GM12878 (cell line): ENCODE data around the gene OR1I1. TPM values are rescaled to one million over a fixed set of nuclear protein-coding genes. Genes with fewer than 3 reads are reported as not detected.

Experiments used
- ATAC-seq: fragments of 200-7000 bp; cut with Tn5 transposase; 3 replicates; pipeline ENCODE4 v1.9.1; 2020; ENCODE audit warnings: mild to moderate bottlenecking, moderate library complexity
- BruUV-seq: library from RNA; stranded (reverse); fragments of 400-500 nt; replicated peaks from 2 replicates; lab custom pipeline; 2021; lab: Mats Ljungman, UMichigan
- CTCF ChIA-PET: fragments of 300-600 bp; sonication (Branson Sonifier 250); formaldehyde crosslinking; extraction: SDS; loops from one replicate; lab custom pipeline; 2021; ENCODE audit warnings: inconsistent platforms; lab: Yijun Ruan, JAX
- POLR2A ChIA-PET: fragments of 350-600 bp; formaldehyde crosslinking; extraction: SDS; loops from one replicate; lab custom pipeline; 2021; ENCODE audit warnings: inconsistent platforms; lab: Charles Lee
- RAD21 ChIA-PET: fragments of 300-600 bp; sonication (Branson Sonifier 250); formaldehyde crosslinking; loops from one replicate; lab custom pipeline; 2023; ENCODE audit warnings: antibody characterized with exemption; ENCODE audit not compliant: unreplicated experiment; lab: Charles Lee
- SMC1A ChIA-PET: fragments of 300-600 bp; sonication (Branson Sonifier 250); formaldehyde crosslinking; loops from one replicate; lab custom pipeline; 2023; ENCODE audit not compliant: unreplicated experiment, uncharacterized antibody; lab: Charles Lee
- DNase-seq: peaks from one replicate; pipeline ENCODE4 v3.0.0-alpha.2; 2011; ENCODE audit warnings: low read depth, low spot score
- FAIRE-seq: peaks from 3 replicates; lab custom pipeline; 2011; peaks lifted over from hg19 to GRCh38; lab: Jason Lieb, UNC
- H2AFZ ChIP-seq: 2 replicates; pipeline ENCODE4 v1.6.0; 2011; ENCODE audit warnings: low read depth, low read length, control low read depth; ENCODE audit not compliant: control insufficient read depth
- H3K27ac ChIP-seq: 2 replicates; pipeline ENCODE4 v1.5.1; 2011; ENCODE audit warnings: control low read depth; ENCODE audit not compliant: control insufficient read depth, insufficient read depth
- H3K27me3 ChIP-seq, 2 experiments: replicated peaks in 1 of 2; 2 replicates each; pipeline versions ENCODE4 v1.6.0 to v1.6.1; 2011; ENCODE audit warnings: low read length in 1 of 2; ENCODE audit not compliant: control insufficient read depth in 2 of 2, insufficient read depth in 2 of 2
- H3K36me3 ChIP-seq, 2 experiments: 2 replicates each; pipeline ENCODE4 v1.5.1; 2011; ENCODE audit warnings: low read length in 1 of 2; ENCODE audit not compliant: control insufficient read depth in 2 of 2, insufficient read depth in 2 of 2
- H3K4me1 ChIP-seq: 2 replicates; pipeline ENCODE4 v1.6.1; 2011; ENCODE audit warnings: mild to moderate bottlenecking, low read length, moderate library complexity, mixed read lengths; ENCODE audit not compliant: control insufficient read depth, insufficient read depth
- H3K4me2 ChIP-seq: 2 replicates; pipeline ENCODE4 v1.6.0; 2011; ENCODE audit warnings: control low read depth; ENCODE audit not compliant: control insufficient read depth, insufficient read depth
- H3K4me3 ChIP-seq: fragments of 200-600 bp; sonication (generic); 2 replicates; pipeline ENCODE4 v1.5.1; 2016
- H3K79me2 ChIP-seq: 2 replicates; pipeline ENCODE4 v1.6.0; 2011; ENCODE audit warnings: low read length; ENCODE audit not compliant: control insufficient read depth, insufficient read depth
- H3K9ac ChIP-seq: 2 replicates; pipeline ENCODE4 v1.8.0; 2011; ENCODE audit warnings: low read length, control low read depth, mixed read lengths; ENCODE audit not compliant: control insufficient read depth, insufficient read depth
- H3K9me3 ChIP-seq: replicated peaks from 3 replicates; pipeline ENCODE4 v1.5.1; 2011; ENCODE audit warnings: mild to moderate bottlenecking, low read length; ENCODE audit not compliant: control insufficient read depth, insufficient read depth
- H4K20me1 ChIP-seq: 2 replicates; pipeline ENCODE4 v1.6.0; 2011; ENCODE audit not compliant: control insufficient read depth, insufficient read depth
- CHD2 ChIP-seq: IDR thresholded peaks from 2 replicates; pipeline ENCODE4 v1.6.1; 2011; ENCODE audit warnings: low read depth, low read length, improper control_type of control experiment, borderline replicate concordance
- E2F4 ChIP-seq: IDR thresholded peaks from 2 replicates; pipeline ENCODE4 v1.6.1; 2012; ENCODE audit warnings: low read depth, low read length, improper control_type of control experiment
- FOXK2 ChIP-seq: fragments of 450-650 bp; IDR thresholded peaks from 2 replicates; pipeline ENCODE4 v1.6.1; 2017; ENCODE audit warnings: mild to moderate bottlenecking, moderate library complexity
- KAT2A ChIP-seq: conservative IDR thresholded peaks from 2 replicates; pipeline ENCODE4 v1.6.1; 2011; ENCODE audit warnings: low read depth, low read length; ENCODE audit not compliant: control insufficient read depth
- MEF2A ChIP-seq: IDR thresholded peaks from 2 replicates; pipeline ENCODE4 v1.6.1; 2011; ENCODE audit warnings: low read depth, mild to moderate bottlenecking, low read length, moderate library complexity; ENCODE audit not compliant: insufficient read depth
- NFYB ChIP-seq: IDR thresholded peaks from 2 replicates; pipeline ENCODE4 v1.6.1; 2011; ENCODE audit warnings: low read depth, mild to moderate bottlenecking, low read length, improper control_type of control experiment, moderate library complexity; ENCODE audit not compliant: insufficient read depth
- RFX5 ChIP-seq: IDR thresholded peaks from 2 replicates; pipeline ENCODE4 v1.6.1; 2011; ENCODE audit warnings: low read depth, low read length, improper control_type of control experiment
- SIX5 ChIP-seq: IDR thresholded peaks from 2 replicates; pipeline ENCODE4 v1.6.1; 2011; ENCODE audit warnings: mild to moderate bottlenecking, low read depth, low read length, moderate library complexity; ENCODE audit not compliant: severe bottlenecking
- SREBF1 ChIP-seq: IDR thresholded peaks from 2 replicates; pipeline ENCODE4 v1.6.1; 2012; ENCODE audit warnings: mild to moderate bottlenecking, low read length
- SREBF2 ChIP-seq: IDR thresholded peaks from 2 replicates; pipeline ENCODE4 v1.6.1; 2012; ENCODE audit warnings: mild to moderate bottlenecking, low read length
- TAF1 ChIP-seq: IDR thresholded peaks from 2 replicates; pipeline ENCODE4 v1.6.1; 2011; ENCODE audit warnings: mild to moderate bottlenecking, low read depth, low read length, borderline replicate concordance
- TBL1XR1 ChIP-seq: IDR thresholded peaks from 2 replicates; pipeline ENCODE4 v1.6.1; 2012; ENCODE audit warnings: low read depth, low read length, improper control_type of control experiment
- ZBTB4 ChIP-seq: fragments of 450-650 bp; formaldehyde crosslinking; IDR thresholded peaks from 2 replicates; pipeline ENCODE4 v1.4.0; 2022; ENCODE audit warnings: mild to moderate bottlenecking, moderate library complexity
- ZBTB40 ChIP-seq: fragments of 450-650 bp; IDR thresholded peaks from 2 replicates; pipeline ENCODE4 v1.6.1; 2016; ENCODE audit warnings: mild to moderate bottlenecking, moderate library complexity, borderline replicate concordance
- WGBS: methylation state at CpG from one replicate; pipeline ENCODE4 v1.1.6; 2016; ENCODE audit warnings: low lambda C conversion rate; ENCODE audit not compliant: insufficient replicate concordance, insufficient coverage; ENCODE audit errors: missing lambda C conversion rate; 5-methylcytosine and 5-hydroxymethylcytosine counted together
- in situ Hi-C: fragments of 300-500 bp; cut with MboI; formaldehyde crosslinking; loops from 9 replicates; pipeline ENCODE4 v1.14.3; 2018; ENCODE audit warnings: mixed read lengths
- intact Hi-C: fragments of 100-400 bp; cut with micrococcal nuclease; formaldehyde crosslinking; loops from one replicate; pipeline ENCODE4 v1.14.2; 2022; ENCODE audit not compliant: unreplicated experiment
- polyA plus RNA-seq, 11 experiments: library from polyadenylated mRNA; depleted of rRNA in 4 of 11; unstranded in 6 of 11; stranded (reverse) in 5 of 11; fragments of >200 nt; fragmentation: Nextera tagmentation in 4 of 11; fragmentation: Illumina TruSeq in 1 of 11; extraction: Ambion mirVana in 4 of 11; extraction: Trizol in 1 of 11; gene quantifications; 1 replicate in 1 of 11; 2 replicates in 10 of 11; pipeline versions ENCODE4 v1.2.1 to v1.2.3, GENCODE V29; 2011 to 2016; ENCODE audit warnings: inconsistent platforms in 2 of 11, missing spikeins in 2 of 11, low read depth in 1 of 11
- total RNA-seq, 4 experiments: library from RNA; depleted of rRNA in 3 of 4; stranded (reverse); fragments of >200 nt in 3 of 4; fragmentation: Illumina TruSeq in 1 of 4; extraction: Trizol in 1 of 4; gene quantifications; 2 replicates each; pipeline versions ENCODE4 v1.2.1 to v1.2.3, GENCODE V29; 2013 to 2021

Gene OR1I1
- total and polyA plus RNA-seq, 10 of the 15 experiments (the other 5 are each of a cell fraction or from before 2014, with no cell fraction given) = not detected

- TF ChIP-seq ZBTB4 (CRISPR knock-in tag) (no peak), MEF2A (no peak), ZBTB40 (no peak), SREBF2 (no peak)
Measured at GRCh38 chr19:15104411-15104810, 22.4 kb downstream of the OR1I1 start (continued).

GRCh38 chr19:15105044-15105443, 23.0 kb downstream of the OR1I1 start:
- H4K20me1 ChIP-seq = no peaks in the 10 kb centered on the region
- intact Hi-C loops = no loop called here

More at GRCh38 chr19:15105044-15105443, 23.0 kb downstream of the OR1I1 start:
- in situ Hi-C loops = no loop called here
- Histone ChIP-seq H3K27ac (no peak overlapping the region), H2AFZ (no peak overlapping the region), H3K4me2 (no peak overlapping the region), H3K36me3 (no peaks in the 10 kb centered on the region), H3K4me1 (no peaks in the 10 kb centered on the region), H3K9ac (no peak overlapping the region), H3K27me3 (peaks cover 3 to 5% of the 10 kb centered on the region in 2 experiments; a peak in 2 of 4 replicates), H3K9me3 (no peaks in the 10 kb centered on the region; the same call in 2 of the 3 replicates), H3K79me2 (no peaks in the 10 kb centered on the region), H3K4me3 (no peak overlapping the region)
- ChIA-PET SMC1A (no interaction called here), CTCF (interaction anchor here (1.1 to 2.3 kb wide), 3 partner anchors 13 to 44 kb away, joined by 3 to 9 read pairs (median 5); no protein-coding TSS in a partner anchor), POLR2A (no interaction called here), RAD21 (no interaction called here)
- 0% methylated on average over 3 of the region's 3 CpGs for WGBS
- BruUV-seq = no TSS peak
- FAIRE-seq (no peak), DNase-seq (no peak), ATAC-seq (no peak)
- TF ChIP-seq FOXK2 (no peak), KAT2A (no peak), CHD2 (no peak), SREBF1 (no peak), TAF1 (no peak), SIX5 (no peak), RFX5 (no peak), E2F4 (no peak), NFYB (no peak), TBL1XR1 (no peak)
